OCI-LY3 (cell line): Measurements from ENCODE around the gene ASS1.

ENCODE experiments used
- EZH2phosphoT487 ChIP-seq: fragments of 200-600 bp; shearing (Covaris generic); IDR thresholded peaks from 2 replicates; pipeline ENCODE4 v1.6.1; 2018; ENCODE audit warnings: antibody characterized with exemption, mixed run types, low read depth
- TF ChIP-seq, protein P1 (sequence below): fragments of 200-600, 300-600 bp; sonication (generic); IDR thresholded peaks from 2 replicates; pipeline ENCODE4 v1.5.1; 2014; ENCODE audit warnings: antibody characterized with exemption, low read length, low read depth

DNA sequence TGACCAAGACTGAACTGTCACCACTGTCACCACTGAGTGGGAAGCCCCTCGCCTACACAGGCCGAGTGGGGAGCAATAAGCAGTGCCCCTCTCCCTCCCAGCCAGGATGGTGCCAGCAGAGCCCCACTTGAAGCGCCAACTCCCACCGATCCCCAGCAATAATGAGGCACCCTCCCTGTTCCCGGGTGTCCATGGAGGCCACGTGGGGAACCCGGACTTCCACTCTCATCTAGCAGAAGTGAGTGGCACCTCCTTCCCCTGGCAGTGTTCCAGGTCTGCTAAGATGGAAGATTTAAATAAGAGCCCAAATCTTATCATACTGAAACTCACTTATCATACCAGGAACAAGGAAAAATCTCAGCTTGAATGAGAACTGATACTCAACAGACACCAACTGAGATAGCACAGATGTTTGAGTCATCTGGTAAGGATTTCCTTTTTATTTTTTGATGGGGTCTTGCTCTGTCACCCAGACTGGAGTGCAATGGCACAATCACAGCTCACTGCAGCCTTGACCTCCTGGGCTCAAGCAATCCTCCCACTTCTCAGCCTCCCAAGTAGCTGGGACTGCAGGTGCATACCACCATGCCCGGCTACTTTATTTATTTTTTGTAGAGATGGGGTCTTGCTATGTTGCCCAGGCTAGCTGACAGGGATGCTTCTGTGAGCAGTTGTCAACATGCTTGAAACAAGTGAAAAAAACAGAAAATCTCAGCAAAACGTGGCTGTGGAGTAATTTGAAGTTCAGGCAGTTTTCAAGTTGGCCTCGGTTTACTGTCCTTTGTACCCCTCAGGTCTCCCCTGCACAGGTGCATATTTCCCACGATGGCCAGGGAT, 29.6 kb upstream of the ASS1 start:
- TF ChIP-seq, protein P1, sequence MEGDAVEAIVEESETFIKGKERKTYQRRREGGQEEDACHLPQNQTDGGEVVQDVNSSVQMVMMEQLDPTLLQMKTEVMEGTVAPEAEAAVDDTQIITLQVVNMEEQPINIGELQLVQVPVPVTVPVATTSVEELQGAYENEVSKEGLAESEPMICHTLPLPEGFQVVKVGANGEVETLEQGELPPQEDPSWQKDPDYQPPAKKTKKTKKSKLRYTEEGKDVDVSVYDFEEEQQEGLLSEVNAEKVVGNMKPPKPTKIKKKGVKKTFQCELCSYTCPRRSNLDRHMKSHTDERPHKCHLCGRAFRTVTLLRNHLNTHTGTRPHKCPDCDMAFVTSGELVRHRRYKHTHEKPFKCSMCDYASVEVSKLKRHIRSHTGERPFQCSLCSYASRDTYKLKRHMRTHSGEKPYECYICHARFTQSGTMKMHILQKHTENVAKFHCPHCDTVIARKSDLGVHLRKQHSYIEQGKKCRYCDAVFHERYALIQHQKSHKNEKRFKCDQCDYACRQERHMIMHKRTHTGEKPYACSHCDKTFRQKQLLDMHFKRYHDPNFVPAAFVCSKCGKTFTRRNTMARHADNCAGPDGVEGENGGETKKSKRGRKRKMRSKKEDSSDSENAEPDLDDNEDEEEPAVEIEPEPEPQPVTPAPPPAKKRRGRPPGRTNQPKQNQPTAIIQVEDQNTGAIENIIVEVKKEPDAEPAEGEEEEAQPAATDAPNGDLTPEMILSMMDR = no peak
- TF ChIP-seq EZH2phosphoT487 = no peak
